GM12873 (cell line): ENCODE results near the gene CNKSR1.
A peak's percentile ranks its signal among the peaks of the same experiment; 100 is the strongest.

Experiments
- TF ChIP-seq, protein P1 (sequence below): IDR thresholded peaks from 2 replicates; pipeline ENCODE4 v1.5.1; 2012; ENCODE audit warnings: low read depth, mild to moderate bottlenecking, moderate library complexity, low read length, control low read depth; ENCODE audit not compliant: insufficient read depth; ENCODE audit errors: missing control alignments

Gene CNKSR1

DNA sequence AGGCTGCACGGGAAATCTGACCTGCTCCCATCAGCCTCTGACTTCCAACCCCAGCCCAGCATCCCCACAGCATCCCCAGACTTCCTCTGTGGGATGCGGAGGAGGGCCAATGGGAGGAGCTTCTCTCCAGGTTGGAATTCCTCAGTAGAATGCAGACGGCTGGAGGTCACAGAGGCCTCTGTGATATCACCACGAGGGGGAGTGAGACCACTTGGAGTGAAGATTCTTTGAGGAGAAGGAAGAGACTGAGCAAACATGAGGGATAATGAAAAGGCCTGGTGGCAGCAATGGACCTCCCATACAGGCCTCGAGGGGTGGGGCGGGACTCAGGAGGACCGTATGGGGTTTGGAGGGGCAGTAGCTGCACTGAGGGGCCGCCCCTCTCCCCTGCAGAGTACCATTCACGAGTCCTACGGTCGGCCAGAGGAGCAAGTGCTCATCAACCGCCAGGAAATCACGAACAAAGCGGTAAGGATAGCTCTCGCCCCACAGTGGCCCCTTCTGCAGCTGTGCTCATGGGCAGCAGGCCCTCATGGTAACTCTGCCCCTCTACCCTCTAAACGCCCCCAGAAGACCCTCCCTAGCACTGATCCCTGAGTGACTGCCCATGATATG lies 13.2 kb downstream of the CNKSR1 start, which contains the start of gene CATSPER4:
CATSPER4 (plus strand) TSS at position 230 of the 615 bp plus-strand sequence; CDS start at position 256, 26 bp downstream.
- TF ChIP-seq, protein P1, sequence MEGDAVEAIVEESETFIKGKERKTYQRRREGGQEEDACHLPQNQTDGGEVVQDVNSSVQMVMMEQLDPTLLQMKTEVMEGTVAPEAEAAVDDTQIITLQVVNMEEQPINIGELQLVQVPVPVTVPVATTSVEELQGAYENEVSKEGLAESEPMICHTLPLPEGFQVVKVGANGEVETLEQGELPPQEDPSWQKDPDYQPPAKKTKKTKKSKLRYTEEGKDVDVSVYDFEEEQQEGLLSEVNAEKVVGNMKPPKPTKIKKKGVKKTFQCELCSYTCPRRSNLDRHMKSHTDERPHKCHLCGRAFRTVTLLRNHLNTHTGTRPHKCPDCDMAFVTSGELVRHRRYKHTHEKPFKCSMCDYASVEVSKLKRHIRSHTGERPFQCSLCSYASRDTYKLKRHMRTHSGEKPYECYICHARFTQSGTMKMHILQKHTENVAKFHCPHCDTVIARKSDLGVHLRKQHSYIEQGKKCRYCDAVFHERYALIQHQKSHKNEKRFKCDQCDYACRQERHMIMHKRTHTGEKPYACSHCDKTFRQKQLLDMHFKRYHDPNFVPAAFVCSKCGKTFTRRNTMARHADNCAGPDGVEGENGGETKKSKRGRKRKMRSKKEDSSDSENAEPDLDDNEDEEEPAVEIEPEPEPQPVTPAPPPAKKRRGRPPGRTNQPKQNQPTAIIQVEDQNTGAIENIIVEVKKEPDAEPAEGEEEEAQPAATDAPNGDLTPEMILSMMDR: no peak

DNA sequence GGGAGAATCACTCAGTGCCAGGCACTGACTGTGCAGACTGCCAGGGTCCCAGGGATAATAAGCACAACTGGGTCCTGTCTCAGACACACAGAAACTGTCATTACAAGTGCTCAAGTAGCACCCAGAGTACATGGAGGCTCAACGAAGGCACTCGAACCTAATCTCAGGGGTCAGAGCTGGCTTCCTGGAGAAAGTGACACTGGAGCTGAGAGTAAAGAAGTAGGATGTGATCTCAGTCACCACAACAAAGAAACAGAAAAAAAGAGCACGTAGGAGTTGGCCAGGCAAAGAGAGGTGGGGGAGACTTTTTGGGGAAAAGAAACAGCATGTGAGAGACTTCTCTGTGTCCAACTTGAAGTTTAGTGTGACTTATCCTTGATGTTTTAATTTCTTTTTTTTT lies 14.4 kb downstream of the CNKSR1 start:
- TF ChIP-seq, protein P1: no peak

DNA sequence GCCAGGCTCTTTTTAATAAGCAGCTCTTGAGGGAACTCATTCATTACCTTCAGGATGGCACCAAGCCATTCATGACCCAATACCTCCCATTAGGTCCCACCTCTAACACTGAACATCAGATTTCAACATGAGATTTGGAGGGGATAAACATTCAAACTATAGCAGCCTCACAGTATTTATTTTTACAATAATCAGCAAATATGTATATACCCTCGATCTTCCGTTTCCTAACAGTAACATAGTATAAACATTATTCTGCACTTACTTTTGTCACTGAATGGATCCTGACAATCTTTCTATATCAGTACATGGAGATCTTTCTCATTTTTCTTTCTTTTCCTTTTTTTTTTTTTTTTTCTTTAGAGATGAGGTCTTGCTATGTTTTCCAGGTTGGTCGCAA lies 18.5 kb downstream of the CNKSR1 start:
- TF ChIP-seq, protein P1: no peak

DNA sequence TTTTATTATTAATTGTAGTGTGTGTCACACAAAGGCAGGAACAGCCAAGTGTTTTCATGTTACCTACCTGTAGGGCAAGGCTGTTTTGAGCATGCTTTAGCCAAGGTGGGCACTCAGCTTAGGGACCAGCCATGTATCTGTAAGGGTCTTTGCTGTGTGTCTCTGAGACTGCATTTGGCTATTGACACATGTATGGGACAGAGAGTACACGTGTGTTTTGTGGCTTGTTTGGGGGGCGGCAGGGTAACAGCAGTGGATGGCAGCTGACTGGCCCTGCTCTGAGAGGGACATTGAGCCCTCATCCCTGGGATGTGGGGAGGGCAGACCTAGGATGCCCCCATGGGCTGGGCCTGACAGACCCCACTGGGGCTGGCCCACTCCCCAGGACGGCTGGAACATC lies 20.0 kb downstream of the CNKSR1 start:
- TF ChIP-seq, protein P1: no peak

DNA sequence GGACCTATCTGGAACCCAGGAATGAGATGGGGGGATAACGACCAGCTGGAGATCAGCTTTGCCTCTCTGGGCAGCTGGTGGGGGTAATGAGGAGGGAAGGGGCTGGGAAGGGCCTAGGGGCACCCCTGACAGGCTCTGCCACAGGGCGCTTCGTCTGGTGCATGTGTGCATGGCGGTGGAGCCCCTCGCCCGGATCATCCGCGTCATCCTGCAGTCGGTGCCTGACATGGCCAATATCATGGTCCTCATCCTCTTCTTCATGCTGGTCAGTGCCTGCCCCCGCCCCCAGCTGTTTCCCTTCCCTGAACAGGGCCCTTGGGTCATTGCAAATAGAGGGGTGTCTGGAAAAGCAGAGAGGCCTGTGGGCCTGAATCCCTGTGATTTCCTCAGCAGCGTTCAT lies 20.5 kb downstream of the CNKSR1 start:
- TF ChIP-seq, protein P1: no peak

DNA sequence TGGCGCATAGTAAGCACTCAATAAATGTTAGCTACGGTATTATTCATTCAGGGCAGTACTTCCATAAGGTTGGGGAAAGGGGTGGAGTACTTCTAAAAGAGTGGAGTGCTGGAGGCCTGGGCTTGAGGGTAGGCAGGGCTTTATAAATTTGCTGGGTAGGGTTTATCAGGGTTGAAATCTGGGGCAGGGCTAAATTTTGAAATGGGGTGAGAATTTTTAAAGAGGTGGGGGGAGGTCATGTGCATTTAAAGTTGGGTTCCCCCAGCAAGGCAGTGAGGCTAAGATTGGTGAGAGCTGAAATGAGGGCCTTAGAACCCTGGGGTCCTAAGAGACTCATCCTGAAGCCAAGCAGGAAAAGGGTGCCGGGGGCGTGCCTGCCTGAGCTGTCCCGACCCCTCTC lies 23.1 kb downstream of the CNKSR1 start:
- TF ChIP-seq, protein P1: no peak

DNA sequence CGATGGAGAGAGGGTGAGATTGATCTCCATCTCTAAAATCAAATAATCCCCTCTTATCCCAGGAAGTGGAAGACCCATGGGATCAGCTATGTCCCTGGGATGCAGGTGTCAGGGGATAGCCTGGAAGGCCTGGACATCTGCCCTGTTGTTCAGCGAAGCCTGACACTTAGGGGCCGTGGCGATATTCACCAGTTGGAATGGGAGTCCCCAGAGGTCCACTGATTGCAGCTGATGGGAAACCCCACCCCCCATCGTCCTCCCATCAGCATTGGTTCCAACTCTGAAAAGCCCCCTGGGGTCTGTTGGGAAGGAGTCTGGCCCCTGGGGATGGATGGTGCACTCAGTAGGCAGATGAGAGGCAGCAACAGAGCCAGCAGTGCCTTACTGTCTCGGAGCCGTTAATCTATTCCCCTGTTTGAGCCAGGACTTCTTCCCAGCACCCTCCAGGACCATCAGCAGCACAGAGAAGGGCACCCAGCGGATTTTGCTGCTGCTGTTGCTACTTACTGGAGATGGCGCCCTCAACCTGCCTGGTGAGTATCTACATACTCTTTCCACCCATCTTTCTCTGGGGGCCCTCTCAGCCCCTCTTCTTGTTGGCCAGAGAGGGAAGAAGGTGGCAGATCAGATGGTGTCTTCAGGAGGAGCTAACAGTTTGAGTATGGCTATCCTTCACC lies 26.5 kb downstream of the CNKSR1 start:
- TF ChIP-seq, protein P1: peak; percentile 31
